GM23248 (cell line): ENCODE results near the gene PKD1L1.

Experiments
- EZH2 ChIP-seq: fragments of 200-600 bp; sonication (generic); IDR thresholded peaks from 2 replicates; pipeline ENCODE4 v1.6.1; 2018; ENCODE audit warnings: antibody characterized with exemption, mild to moderate bottlenecking; ENCODE audit not compliant: insufficient read depth, poor library complexity, severe bottlenecking
- EZH2phosphoT487 ChIP-seq: fragments of 200-600 bp; sonication (generic); IDR thresholded peaks from 2 replicates; pipeline ENCODE4 v1.6.1; 2018; ENCODE audit warnings: antibody characterized with exemption, moderate library complexity, mild to moderate bottlenecking, low read depth; ENCODE audit not compliant: insufficient read depth

DNA sequence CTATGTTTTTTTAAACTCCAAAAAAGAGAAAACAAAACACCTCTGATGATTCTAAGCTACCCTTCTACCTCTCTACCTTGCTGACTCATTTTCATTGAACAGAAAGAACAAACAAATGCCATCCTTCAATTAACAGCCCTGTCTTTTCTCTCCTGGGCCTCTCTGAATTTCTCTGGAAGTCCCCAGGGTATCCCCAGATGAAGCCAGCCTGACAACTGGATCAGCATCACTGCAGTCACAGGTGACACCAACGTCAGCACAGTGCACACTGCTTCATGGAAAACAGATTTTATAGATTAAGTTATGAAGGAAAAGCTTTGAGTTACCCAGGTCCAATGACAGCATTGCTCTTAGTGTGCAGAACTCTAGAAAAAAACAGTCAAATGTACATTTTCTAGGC lies 25.5 kb upstream of the PKD1L1 start:
- no peak for TF ChIP-seq EZH2phosphoT487
- no peak for TF ChIP-seq EZH2
